IMR-90 (cell line): ENCODE results near the gene PDGFD. TPM values are rescaled to one million over a fixed set of nuclear protein-coding genes. Genes with fewer than 3 reads are reported as not detected.
A peak's percentile ranks its signal among the peaks of the same experiment; 100 is the strongest.

ENCODE experiments used
- ATAC-seq: fragments of 200-7000 bp; cut with Tn5 transposase; 2 replicates; pipeline ENCODE4 v1.9.1; 2020; ENCODE audit warnings: low read depth, mild to moderate bottlenecking, moderate library complexity
- BruUV-seq: library from RNA; stranded (reverse); fragments of 400-500 nt; replicated peaks from 2 replicates; lab custom pipeline; 2021; lab: Mats Ljungman, UMichigan
- CTCF ChIA-PET: fragments of 300-600 bp; formaldehyde crosslinking; extraction: SDS; loops from one replicate; lab custom pipeline; 2021; ENCODE audit warnings: antibody characterized with exemption; lab: Yijun Ruan, JAX
- POLR2A ChIA-PET: fragments of 300-600 bp; sonication (Branson Sonifier 250); formaldehyde crosslinking; loops from one replicate; lab custom pipeline; 2022; ENCODE audit warnings: antibody characterized with exemption; ENCODE audit not compliant: unreplicated experiment; lab: Charles Lee
- DNase-seq: peaks from one replicate; pipeline ENCODE4 v3.0.0; 2013
- H2AFZ ChIP-seq: replicated peaks from 2 replicates; pipeline ENCODE3; 2013; ENCODE audit warnings: low read length, mild to moderate bottlenecking; ENCODE audit not compliant: poor library complexity
- H2AK5ac ChIP-seq: 2 replicates; pipeline ENCODE4 v1.6.1; 2013; ENCODE audit warnings: low read depth, low read length, inconsistent platforms
- H2AK9ac ChIP-seq: replicated peaks from 2 replicates; pipeline ENCODE3; 2013; ENCODE audit warnings: mild to moderate bottlenecking, low read depth, low read length, moderate library complexity; ENCODE audit not compliant: poor library complexity
- H2BK120ac ChIP-seq: 2 replicates; pipeline ENCODE4 v1.6.1; 2013; ENCODE audit warnings: low read depth, low read length, inconsistent platforms
- H2BK15ac ChIP-seq: 3 replicates; pipeline ENCODE4 v1.6.1; 2013; ENCODE audit warnings: low read depth, low read length, inconsistent platforms
- H2BK20ac ChIP-seq: 2 replicates; pipeline ENCODE4 v1.6.1; 2013; ENCODE audit warnings: low read depth, mild to moderate bottlenecking, inconsistent platforms, low read length, moderate library complexity
- H2BK5ac ChIP-seq: 2 replicates; pipeline ENCODE4 v1.6.1; 2013; ENCODE audit warnings: mild to moderate bottlenecking, low read depth, low read length, inconsistent platforms; ENCODE audit not compliant: poor library complexity, severe bottlenecking
- H3K14ac ChIP-seq: replicated peaks from 2 replicates; pipeline ENCODE4 v1.6.1; 2013; ENCODE audit warnings: low read depth, low read length, inconsistent platforms
- H3K18ac ChIP-seq: 2 replicates; pipeline ENCODE4 v1.6.1; 2013; ENCODE audit warnings: low read depth, low read length, control low read depth
- H3K23ac ChIP-seq: 2 replicates; pipeline ENCODE4 v1.6.1; 2013; ENCODE audit warnings: low read depth, low read length, inconsistent platforms
- H3K27ac ChIP-seq: 2 replicates; pipeline ENCODE4 v1.5.1; 2013; ENCODE audit warnings: mild to moderate bottlenecking, control low read depth, low read length; ENCODE audit not compliant: insufficient read depth
- H3K27me3 ChIP-seq: 2 replicates; pipeline ENCODE4 v1.6.1; 2013; ENCODE audit warnings: low read length; ENCODE audit not compliant: control insufficient read depth, insufficient read depth
- H3K36me3 ChIP-seq: 2 replicates; pipeline ENCODE4 v1.6.1; 2013; ENCODE audit warnings: low read length, mixed read lengths; ENCODE audit not compliant: control insufficient read depth, insufficient read depth
- H3K4ac ChIP-seq: 2 replicates; pipeline ENCODE4 v1.6.1; 2013; ENCODE audit warnings: low read depth, low read length, inconsistent platforms
- H3K4me1 ChIP-seq: 2 replicates; pipeline ENCODE4 v1.6.1; 2013; ENCODE audit warnings: low read length, mixed read lengths; ENCODE audit not compliant: control insufficient read depth, insufficient read depth
- H3K4me2 ChIP-seq: 2 replicates; pipeline ENCODE4 v1.6.1; 2013; ENCODE audit warnings: low read depth, mild to moderate bottlenecking, control low read depth, low read length, moderate library complexity
- H3K4me3 ChIP-seq: 2 replicates; pipeline ENCODE4 v1.5.1; 2013; ENCODE audit warnings: low read depth, mild to moderate bottlenecking, control low read depth, low read length, moderate library complexity; ENCODE audit not compliant: insufficient read depth
- H3K56ac ChIP-seq: 2 replicates; pipeline ENCODE4 v1.6.1; 2013; ENCODE audit warnings: low read length, inconsistent platforms; ENCODE audit not compliant: insufficient read depth; ENCODE audit errors: extremely low read depth
- H3K79me1 ChIP-seq, 2 experiments: 2 replicates each; pipeline ENCODE4 v1.6.1; 2013; ENCODE audit warnings: low read length in 2 of 2, inconsistent platforms in 1 of 2, low read depth in 1 of 2
- H3K9ac ChIP-seq: 2 replicates; pipeline ENCODE4 v1.6.1; 2013; ENCODE audit warnings: low read depth, low read length, control low read depth
- H3K9me1 ChIP-seq: 2 replicates; pipeline ENCODE4 v1.6.1; 2013; ENCODE audit warnings: low read length, inconsistent platforms; ENCODE audit not compliant: insufficient read depth
- H3K9me3 ChIP-seq: 2 replicates; pipeline ENCODE4 v1.6.1; 2013; ENCODE audit warnings: low read length; ENCODE audit not compliant: control insufficient read depth, insufficient read depth
- H4K20me1 ChIP-seq: 2 replicates; pipeline ENCODE4 v1.6.1; 2013; ENCODE audit warnings: low read length, inconsistent platforms; ENCODE audit not compliant: insufficient read depth
- H4K5ac ChIP-seq: 2 replicates; pipeline ENCODE4 v1.6.1; 2013; ENCODE audit warnings: mild to moderate bottlenecking, low read depth, low read length, control low read depth
- H4K8ac ChIP-seq, 2 experiments: 2 replicates each; pipeline ENCODE4 v1.6.1; 2013; ENCODE audit warnings: low read depth in 2 of 2, low read length in 2 of 2, control low read depth in 1 of 2, inconsistent platforms in 1 of 2
- H4K91ac ChIP-seq: 2 replicates; pipeline ENCODE4 v1.6.1; 2013; ENCODE audit warnings: low read depth, low read length, inconsistent platforms; ENCODE audit not compliant: insufficient read depth
- BHLHE40 ChIP-seq: fragments of 150-350 bp; IDR thresholded peaks from 2 replicates; pipeline ENCODE4 v1.6.1; 2016; ENCODE audit warnings: mild to moderate bottlenecking, low read depth, low read length
- CHD1 ChIP-seq: IDR thresholded peaks from 2 replicates; pipeline ENCODE4 v1.6.1; 2012; ENCODE audit warnings: low read depth, low read length, improper control_type of control experiment
- CTCF ChIP-seq: conservative IDR thresholded peaks from 2 replicates; pipeline ENCODE4 v1.5.1; 2012; ENCODE audit warnings: mild to moderate bottlenecking, low read depth, low read length, improper control_type of control experiment
- FOS ChIP-seq: fragments of 150-350 bp; IDR thresholded peaks from 2 replicates; pipeline ENCODE4 v1.6.1; 2016; ENCODE audit warnings: low read depth, low read length
- MAFK ChIP-seq: IDR thresholded peaks from 2 replicates; pipeline ENCODE4 v1.6.1; 2012; ENCODE audit warnings: low read depth, low read length, improper control_type of control experiment
- MAZ ChIP-seq: IDR thresholded peaks from 2 replicates; pipeline ENCODE4 v1.6.1; 2012; ENCODE audit warnings: low read depth, mild to moderate bottlenecking, low read length, improper control_type of control experiment, moderate library complexity, borderline replicate concordance
- MXI1 ChIP-seq: IDR thresholded peaks from 2 replicates; pipeline ENCODE4 v1.6.1; 2012; ENCODE audit warnings: low read depth, mild to moderate bottlenecking, low read length, moderate library complexity, borderline replicate concordance
- NFE2L2 ChIP-seq: fragments of 150-350 bp; IDR thresholded peaks from 2 replicates; pipeline ENCODE4 v1.6.1; 2016; ENCODE audit warnings: low read depth, mild to moderate bottlenecking, low read length
- POLR2A ChIP-seq: IDR thresholded peaks from 2 replicates; pipeline ENCODE4 v1.6.1; 2012; ENCODE audit warnings: mild to moderate bottlenecking, low read depth, low read length
- RAD21 ChIP-seq: IDR thresholded peaks from 2 replicates; pipeline ENCODE4 v1.6.1; 2012; ENCODE audit warnings: low read length, improper control_type of control experiment
- RCOR1 ChIP-seq: IDR thresholded peaks from 2 replicates; pipeline ENCODE4 v1.6.1; 2012; ENCODE audit warnings: mild to moderate bottlenecking, low read length, improper control_type of control experiment; ENCODE audit not compliant: insufficient replicate concordance
- RFX5 ChIP-seq: IDR thresholded peaks from 2 replicates; pipeline ENCODE4 v1.8.0; 2012; ENCODE audit warnings: low read depth, mild to moderate bottlenecking, low read length, moderate library complexity
- SMC3 ChIP-seq: fragments of 150-350 bp; IDR thresholded peaks from 2 replicates; pipeline ENCODE4 v1.6.1; 2016; ENCODE audit warnings: low read depth, mild to moderate bottlenecking, antibody characterized with exemption, low read length, moderate library complexity
- whole genome bisulfite sequencing, 2 experiments: methylation state at CpG; one replicate each; pipeline versions ENCODE4 v1.1.5 to v1.1.7; 2013; ENCODE audit warnings: missing lambda C conversion rate in 2 of 2; ENCODE audit not compliant: insufficient read length in 1 of 2; ENCODE audit errors: extremely low coverage in 2 of 2; 5-methylcytosine and 5-hydroxymethylcytosine counted together
- dilution Hi-C: fragments of 300-500 bp; cut with HindIII; formaldehyde crosslinking; loops from one replicate; pipeline ENCODE4 v1.14.3; 2018; ENCODE audit warnings: low sequenced_read_pairs; ENCODE audit not compliant: unreplicated experiment
- in situ Hi-C: fragments of 300-500 bp; cut with MboI; formaldehyde crosslinking; loops from 3 replicates; pipeline ENCODE4 v1.14.3; 2019; ENCODE audit warnings: low sequenced_read_pairs, inconsistent platforms, mixed read lengths
- intact Hi-C: fragments of 100-400 bp; cut with micrococcal nuclease; formaldehyde crosslinking; loops from 2 replicates; pipeline ENCODE4 v1.10.0; 2022
- polyA plus RNA-seq, 3 experiments: library from polyadenylated mRNA; depleted of rRNA; stranded (reverse); fragments of >200 nt; gene quantifications; 2 replicates each; pipeline ENCODE4 v1.2.3, GENCODE V29; 2012; ENCODE audit warnings: low replicate concordance in 1 of 3
- total RNA-seq: library from RNA; depleted of rRNA; stranded (reverse); fragments of >200 nt; gene quantifications from 2 replicates; pipeline ENCODE4 v1.2.3, GENCODE V29; 2012
- TF ChIP-seq, protein P1 (sequence below): fragments of 150-350 bp; IDR thresholded peaks from 2 replicates; pipeline ENCODE4 v1.6.1; 2016; ENCODE audit warnings: low read depth, mild to moderate bottlenecking, low read length, moderate library complexity, borderline replicate concordance
- TF ChIP-seq, protein P2 (sequence below): fragments of 150-350 bp; IDR thresholded peaks from 2 replicates; pipeline ENCODE4 v1.6.1; 2017; ENCODE audit warnings: mild to moderate bottlenecking, antibody characterized with exemption, low read length, low read depth

Gene PDGFD
- total and polyA plus RNA-seq, 2 of the 4 experiments (the other 2 are of a cell fraction) = 2.1 to 3.0 TPM

DNA sequence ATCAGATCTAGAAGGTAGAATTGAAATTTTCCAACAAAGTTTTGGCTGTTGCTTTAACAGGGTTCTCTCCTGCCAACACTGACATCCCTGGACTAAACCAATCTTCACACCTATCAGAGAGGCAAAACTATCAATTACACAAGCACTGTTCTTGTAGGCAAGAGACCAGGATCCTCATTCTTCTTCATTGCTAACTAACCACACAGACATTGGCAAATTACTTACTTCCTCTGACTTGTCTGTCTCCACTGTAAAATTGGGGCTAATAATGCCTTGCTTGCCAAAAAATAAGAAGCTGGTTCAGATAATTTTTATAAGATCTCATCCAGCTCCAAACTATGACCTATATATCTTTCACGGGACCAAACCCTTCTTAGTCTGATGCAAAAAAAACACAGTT lies 221.3 kb downstream of the PDGFD start:
- in situ Hi-C loops = no loop called here
- WGBS, 2 experiments = no CpG with 5 or more reads among the region's 1 CpG

More for the DNA sequence above, 221.3 kb downstream of the PDGFD start:
- Histone ChIP-seq H3K4me2 (no peak overlapping the region), H4K20me1 (no peaks in the 10 kb centered on the region), H3K36me3 (no peaks in the 10 kb centered on the region), H4K5ac (peak overlapping the region; percentile 36; the same call in 1 of the 2 replicates), H2BK20ac (peak overlapping the region; percentile 61), H3K9me3 (no peaks in the 10 kb centered on the region), H3K23ac (no peak overlapping the region), H2BK5ac (no peak overlapping the region), H3K56ac (no peak overlapping the region), H3K4me1 (peaks cover 4% of the 10 kb centered on the region), H4K8ac (no peak overlapping the region), H3K27me3 (no peaks in the 10 kb centered on the region), H2AK5ac (no peak overlapping the region), H3K4me3 (no peak overlapping the region), H3K14ac (no peak overlapping the region), H2AK9ac (no peak overlapping the region), H3K4ac (peak overlapping the region; percentile 28), H3K79me1 (no peaks in the 10 kb centered on the region), H2BK120ac (peak overlapping the region; percentile 25), H3K18ac (peak overlapping the region; percentile 77; the same call in 1 of the 2 replicates), H3K9me1 (peaks cover 7% of the 10 kb centered on the region), H3K27ac (no peak overlapping the region), H2AFZ (no peak overlapping the region), H2BK15ac (0 out of 3 replicates have a peak overlapping the region, but pooled peaks have one; percentile 54), H4K91ac (no peak overlapping the region), H3K9ac (no peak overlapping the region)
- ChIA-PET POLR2A (no interaction called here), CTCF (interaction anchor here (0.7 kb wide), 1 partner anchor 748 kb away, joined by 3 read pairs; no protein-coding TSS in a partner anchor)
- ATAC-seq (no peak), DNase-seq (no peak)
- dilution Hi-C loops (no loop called here), intact Hi-C loops (loop anchor here (10.0 kb wide), 1 partner anchor 1292 kb away; no protein-coding TSS in a partner anchor)
- BruUV-seq = no TSS peak
- no peak for TF ChIP-seq CTCF
- TF ChIP-seq NFE2L2 = no peak
- no peak for TF ChIP-seq MAFK
- TF ChIP-seq RFX5 = no peak
- no peak for TF ChIP-seq BHLHE40
- no peak for TF ChIP-seq RAD21
- TF ChIP-seq SMC3 = no peak
- TF ChIP-seq MAZ = no peak
- TF ChIP-seq, protein P1, sequence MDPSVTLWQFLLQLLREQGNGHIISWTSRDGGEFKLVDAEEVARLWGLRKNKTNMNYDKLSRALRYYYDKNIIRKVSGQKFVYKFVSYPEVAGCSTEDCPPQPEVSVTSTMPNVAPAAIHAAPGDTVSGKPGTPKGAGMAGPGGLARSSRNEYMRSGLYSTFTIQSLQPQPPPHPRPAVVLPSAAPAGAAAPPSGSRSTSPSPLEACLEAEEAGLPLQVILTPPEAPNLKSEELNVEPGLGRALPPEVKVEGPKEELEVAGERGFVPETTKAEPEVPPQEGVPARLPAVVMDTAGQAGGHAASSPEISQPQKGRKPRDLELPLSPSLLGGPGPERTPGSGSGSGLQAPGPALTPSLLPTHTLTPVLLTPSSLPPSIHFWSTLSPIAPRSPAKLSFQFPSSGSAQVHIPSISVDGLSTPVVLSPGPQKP = no peak
- no peak for TF ChIP-seq MXI1
- no peak for TF ChIP-seq FOS
- TF ChIP-seq, protein P2, sequence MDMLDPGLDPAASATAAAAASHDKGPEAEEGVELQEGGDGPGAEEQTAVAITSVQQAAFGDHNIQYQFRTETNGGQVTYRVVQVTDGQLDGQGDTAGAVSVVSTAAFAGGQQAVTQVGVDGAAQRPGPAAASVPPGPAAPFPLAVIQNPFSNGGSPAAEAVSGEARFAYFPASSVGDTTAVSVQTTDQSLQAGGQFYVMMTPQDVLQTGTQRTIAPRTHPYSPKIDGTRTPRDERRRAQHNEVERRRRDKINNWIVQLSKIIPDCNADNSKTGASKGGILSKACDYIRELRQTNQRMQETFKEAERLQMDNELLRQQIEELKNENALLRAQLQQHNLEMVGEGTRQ = no peak
- no peak for TF ChIP-seq CHD1
- TF ChIP-seq POLR2A = no peak
- TF ChIP-seq RCOR1 = no peak
